Mammary epithelial cell (primary cell): Measurements from ENCODE around the gene COL27A1.

ENCODE experiments used
- EZH2 ChIP-seq: IDR thresholded peaks from 2 replicates; pipeline ENCODE4 v1.6.1; 2012; ENCODE audit warnings: low read length, inconsistent platforms, borderline replicate concordance
- TF ChIP-seq, protein P1 (sequence below), 2 donors: IDR thresholded peaks in 1 of 2; conservative IDR thresholded peaks in 1 of 2; 2 replicates each; pipeline ENCODE4 v1.5.1; 2011 to 2012; ENCODE audit warnings: inconsistent platforms in 2 of 2, low read length in 2 of 2, mild to moderate bottlenecking in 2 of 2, control low read depth in 1 of 2, low read depth in 1 of 2; ENCODE audit not compliant: insufficient read depth in 1 of 2; ENCODE audit errors: extremely low read depth in 1 of 2

DNA sequence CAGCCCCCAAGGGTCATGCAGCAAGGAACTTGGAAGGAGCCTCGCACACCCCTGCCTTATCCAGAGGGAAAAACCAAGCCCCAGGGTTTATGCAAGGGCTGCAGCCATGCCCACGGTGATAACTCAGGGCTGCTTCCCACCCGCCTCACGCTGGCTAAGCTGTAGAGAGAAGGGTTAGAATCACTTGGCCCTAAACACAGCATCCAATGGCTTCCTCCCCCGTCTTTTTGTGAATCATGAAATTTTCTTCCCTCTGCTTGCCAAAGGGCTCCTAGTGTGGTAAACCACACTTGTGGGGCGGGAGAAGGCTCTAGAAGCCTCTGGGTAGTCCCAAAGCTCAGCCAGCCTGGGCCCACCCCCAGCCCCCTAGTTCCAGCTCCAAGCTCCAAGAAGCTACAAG, 111.6 kb downstream of the COL27A1 start:
- TF ChIP-seq, protein P1, sequence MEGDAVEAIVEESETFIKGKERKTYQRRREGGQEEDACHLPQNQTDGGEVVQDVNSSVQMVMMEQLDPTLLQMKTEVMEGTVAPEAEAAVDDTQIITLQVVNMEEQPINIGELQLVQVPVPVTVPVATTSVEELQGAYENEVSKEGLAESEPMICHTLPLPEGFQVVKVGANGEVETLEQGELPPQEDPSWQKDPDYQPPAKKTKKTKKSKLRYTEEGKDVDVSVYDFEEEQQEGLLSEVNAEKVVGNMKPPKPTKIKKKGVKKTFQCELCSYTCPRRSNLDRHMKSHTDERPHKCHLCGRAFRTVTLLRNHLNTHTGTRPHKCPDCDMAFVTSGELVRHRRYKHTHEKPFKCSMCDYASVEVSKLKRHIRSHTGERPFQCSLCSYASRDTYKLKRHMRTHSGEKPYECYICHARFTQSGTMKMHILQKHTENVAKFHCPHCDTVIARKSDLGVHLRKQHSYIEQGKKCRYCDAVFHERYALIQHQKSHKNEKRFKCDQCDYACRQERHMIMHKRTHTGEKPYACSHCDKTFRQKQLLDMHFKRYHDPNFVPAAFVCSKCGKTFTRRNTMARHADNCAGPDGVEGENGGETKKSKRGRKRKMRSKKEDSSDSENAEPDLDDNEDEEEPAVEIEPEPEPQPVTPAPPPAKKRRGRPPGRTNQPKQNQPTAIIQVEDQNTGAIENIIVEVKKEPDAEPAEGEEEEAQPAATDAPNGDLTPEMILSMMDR (conservative IDR thresholded peaks at IDR 0.05 in 1 of 2, IDR thresholded peaks at IDR 0.05 in 1 of 2; ENCODE audit: extremely low read depth in 1 of 2, insufficient read depth in 1 of 2, low read depth in 1 of 2, low read length in 2 of 2), result no peak
- TF ChIP-seq EZH2, result no peak
